ENCODE measurements around the gene THSD7B. TPM values are rescaled to one million over a fixed set of nuclear protein-coding genes. Genes with fewer than 3 reads are reported as not detected.

The THSD7B gene
- total and polyA plus RNA-seq, 2 of the 8 experiments (the other 6 are each of a cell fraction or from before 2014, with no cell fraction given): 0.60 to 2.9 TPM

DNA sequence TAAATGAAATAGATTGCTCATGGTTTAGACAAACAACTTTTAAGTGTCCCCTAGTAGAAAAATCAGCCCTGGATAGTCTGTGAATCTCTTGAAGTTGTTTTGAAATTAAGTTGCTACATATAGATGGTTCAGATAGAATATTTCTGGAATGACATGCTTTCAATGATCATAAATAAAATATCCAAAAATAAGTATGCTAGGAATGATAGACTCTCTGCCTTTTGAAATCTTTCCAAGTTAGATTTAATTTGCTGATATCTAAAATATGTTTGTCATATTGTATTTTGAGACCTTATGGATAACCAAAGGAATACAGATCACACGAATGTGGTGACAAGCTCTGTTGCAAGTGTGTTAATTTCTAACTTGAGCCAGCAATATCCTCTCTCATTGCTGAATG is 488.7 kb downstream of the THSD7B start:
- Histone ChIP-seq H4K91ac (replicated peaks; ENCODE audit: insufficient read length, low read length) (no peak overlapping the region), H2BK20ac (ENCODE audit: low read length) (no peak overlapping the region), H2BK12ac (ENCODE audit: low read depth, low read length) (no peak overlapping the region), H3K27ac (ENCODE audit: low read depth, low read length) (no peak overlapping the region), H3K9me3 (ENCODE audit: insufficient read depth in 2 of 2, low read depth in 1 of 2, low read length in 1 of 2) (no peaks in the 10 kb centered on the region), H3K4me1 (replicated peaks in 1 of 4; ENCODE audit: control insufficient read depth in 3 of 4, insufficient read depth in 4 of 4, low read length in 3 of 4) (peaks cover 0 to 2% (median 0%) of the 10 kb centered on the region in 4 experiments; a peak in 1 of 7 replicates), H3K79me2 (ENCODE audit: control insufficient read depth in 1 of 2, insufficient read depth in 2 of 2, low read length in 2 of 2) (no peaks in the 10 kb centered on the region), H3K4me2 (ENCODE audit: insufficient read depth in 1 of 2, low read depth in 2 of 2, low read length in 2 of 2) (no peak overlapping the region), H3K23ac (ENCODE audit: insufficient read length) (no peak overlapping the region), H3K14ac (ENCODE audit: insufficient read length) (no peak overlapping the region), H3K9ac (replicated peaks in 1 of 4; ENCODE audit: extremely low read depth in 1 of 4, low read depth in 3 of 4, low read length in 3 of 4) (no peak overlapping the region), H2AK5ac (ENCODE audit: low read depth, low read length) (no peak overlapping the region), H3K4me3 (ENCODE audit: extremely low read depth in 1 of 4, insufficient read depth in 2 of 4, low read depth in 3 of 4, low read length in 4 of 4) (no peak overlapping the region), H4K5ac (ENCODE audit: insufficient read length, low read depth, low read length) (no peak overlapping the region), H2BK120ac (replicated peaks; ENCODE audit: low read depth, low read length) (no peak overlapping the region), H3K36me3 (ENCODE audit: control insufficient read depth in 2 of 4, insufficient read depth in 4 of 4, low read length in 3 of 4) (no peaks in the 10 kb centered on the region), H3K4ac (replicated peaks; ENCODE audit: insufficient read length, low read depth, low read length) (no peak overlapping the region), H3K79me1 (ENCODE audit: low read depth, low read length) (no peaks in the 10 kb centered on the region), H4K20me1 (replicated peaks in 1 of 2; ENCODE audit: control insufficient read depth in 1 of 2, insufficient read depth in 2 of 2, low read length in 2 of 2) (no peaks in the 10 kb centered on the region), H3K27me3 (replicated peaks in 1 of 4; ENCODE audit: control insufficient read depth in 3 of 4, extremely low read depth in 1 of 4, insufficient read depth in 3 of 4, low read length in 3 of 4) (no peaks in the 10 kb centered on the region), H3K23me2 (ENCODE audit: low read depth, low read length) (no peaks in the 10 kb centered on the region), H4K8ac (ENCODE audit: extremely low read depth, insufficient read depth, low read length) (no peak overlapping the region), H2BK5ac (ENCODE audit: low read depth, low read length) (no peak overlapping the region), H3K18ac (ENCODE audit: extremely low read depth, low read length) (no peak overlapping the region), H2AFZ (ENCODE audit: low read length) (no peak overlapping the region), H3K56ac (replicated peaks; ENCODE audit: insufficient read length, low read depth, low read length) (no peak overlapping the region), H2BK15ac (ENCODE audit: low read length) (no peak overlapping the region)
- WGBS, 2 experiments (ENCODE audit: extremely low coverage in 1 of 2, insufficient coverage in 1 of 2, insufficient read length in 1 of 2, insufficient replicate concordance in 2 of 2, low coverage in 1 of 2, low lambda C conversion rate in 2 of 2, missing lambda C conversion rate in 1 of 2): 86% methylated on average over 1 of the region's 1 CpG; no CpG with 5 or more reads in 1 of the 2 experiments
- DNase-seq (ENCODE audit: low read depth in 1 of 2, low spot score in 2 of 2): no peak
- ChIA-PET POLR2A (ENCODE audit: partially characterized antibody) (no interaction called here), CTCF (ENCODE audit: partially characterized antibody) (no interaction called here)
- no peak for FAIRE-seq
- TF ChIP-seq SIRT6 (IDR thresholded peaks at IDR 0.05; ENCODE audit: low read length) (no peak), BCL11A (IDR thresholded peaks at IDR 0.05; ENCODE audit: low read depth in 2 of 2, low read length in 2 of 2) (no peak), CREB1 (IDR thresholded peaks at IDR 0.05) (no peak), YY1 (IDR thresholded peaks at IDR 0.05; ENCODE audit: low read depth, low read length) (no peak), SIN3A (conservative IDR thresholded peaks at IDR 0.05 in 1 of 2, IDR thresholded peaks at IDR 0.05 in 1 of 2; ENCODE audit: low read depth in 1 of 2, low read length in 2 of 2) (no peak), EP300 (IDR thresholded peaks at IDR 0.05; ENCODE audit: borderline replicate concordance in 1 of 2, low read depth in 2 of 2, low read length in 2 of 2) (no peak), RXRA (IDR thresholded peaks at IDR 0.05; ENCODE audit: insufficient read depth, low read depth, low read length) (no peak), RNF2 (IDR thresholded peaks at IDR 0.05; ENCODE audit: borderline replicate concordance, low read depth, low read length, missing control alignments, poor library complexity, severe bottlenecking) (no peak), FOSL1 (IDR thresholded peaks at IDR 0.05; ENCODE audit: insufficient read depth, low read depth, low read length) (no peak), ZNF274 (IDR thresholded peaks at IDR 0.05; ENCODE audit: borderline replicate concordance, extremely low read depth, low read length) (no peak), RBBP5 (IDR thresholded peaks at IDR 0.05; ENCODE audit: borderline replicate concordance, low read depth, low read length) (no peak)
